ENCODE results near the gene ZBTB20.

DNA sequence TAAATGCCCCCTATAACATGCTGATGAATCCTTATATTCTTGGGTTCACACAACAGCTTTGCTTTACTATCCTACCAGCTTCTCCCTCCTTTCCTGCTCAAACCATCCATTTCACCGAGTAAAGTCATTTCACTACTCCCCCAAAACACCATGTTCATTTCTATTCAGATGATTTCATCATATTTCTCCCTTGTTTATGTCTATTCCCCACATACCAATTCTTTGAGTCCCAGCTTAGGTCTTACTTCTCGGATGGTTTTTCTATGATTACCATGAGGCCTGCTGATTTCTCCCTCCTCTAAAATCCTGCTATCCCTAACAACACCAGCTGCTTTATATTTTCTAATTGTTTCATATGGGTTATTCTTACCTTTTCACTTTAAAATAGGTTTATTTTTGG lies 621.8 kb downstream of the ZBTB20 start:
- TF ChIP-seq EZH2phosphoT487 (IDR thresholded peaks at IDR 0.05; ENCODE audit: borderline replicate concordance, low read depth): no peak
- TF ChIP-seq, protein P1, sequence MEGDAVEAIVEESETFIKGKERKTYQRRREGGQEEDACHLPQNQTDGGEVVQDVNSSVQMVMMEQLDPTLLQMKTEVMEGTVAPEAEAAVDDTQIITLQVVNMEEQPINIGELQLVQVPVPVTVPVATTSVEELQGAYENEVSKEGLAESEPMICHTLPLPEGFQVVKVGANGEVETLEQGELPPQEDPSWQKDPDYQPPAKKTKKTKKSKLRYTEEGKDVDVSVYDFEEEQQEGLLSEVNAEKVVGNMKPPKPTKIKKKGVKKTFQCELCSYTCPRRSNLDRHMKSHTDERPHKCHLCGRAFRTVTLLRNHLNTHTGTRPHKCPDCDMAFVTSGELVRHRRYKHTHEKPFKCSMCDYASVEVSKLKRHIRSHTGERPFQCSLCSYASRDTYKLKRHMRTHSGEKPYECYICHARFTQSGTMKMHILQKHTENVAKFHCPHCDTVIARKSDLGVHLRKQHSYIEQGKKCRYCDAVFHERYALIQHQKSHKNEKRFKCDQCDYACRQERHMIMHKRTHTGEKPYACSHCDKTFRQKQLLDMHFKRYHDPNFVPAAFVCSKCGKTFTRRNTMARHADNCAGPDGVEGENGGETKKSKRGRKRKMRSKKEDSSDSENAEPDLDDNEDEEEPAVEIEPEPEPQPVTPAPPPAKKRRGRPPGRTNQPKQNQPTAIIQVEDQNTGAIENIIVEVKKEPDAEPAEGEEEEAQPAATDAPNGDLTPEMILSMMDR (IDR thresholded peaks at IDR 0.05): no peak
- TF ChIP-seq, protein P2, sequence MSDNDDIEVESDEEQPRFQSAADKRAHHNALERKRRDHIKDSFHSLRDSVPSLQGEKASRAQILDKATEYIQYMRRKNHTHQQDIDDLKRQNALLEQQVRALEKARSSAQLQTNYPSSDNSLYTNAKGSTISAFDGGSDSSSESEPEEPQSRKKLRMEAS (IDR thresholded peaks at IDR 0.05; ENCODE audit: low read depth): no peak
- TF ChIP-seq RCOR1 (IDR thresholded peaks at IDR 0.05; ENCODE audit: low read length): no peak
- no peak for TF ChIP-seq JUND (IDR thresholded peaks at IDR 0.05)
- TF ChIP-seq YY1 (IDR thresholded peaks at IDR 0.05; ENCODE audit: low read depth): no peak
- TF ChIP-seq CHD2 (IDR thresholded peaks at IDR 0.05; ENCODE audit: low read length, partially characterized antibody): no peak
- TF ChIP-seq TAF1 (IDR thresholded peaks at IDR 0.05; ENCODE audit: borderline replicate concordance, low read depth, low read length): no peak
- no peak for TF ChIP-seq FOXM1 (IDR thresholded peaks at IDR 0.05; ENCODE audit: low read depth)
- TF ChIP-seq, protein P3, sequence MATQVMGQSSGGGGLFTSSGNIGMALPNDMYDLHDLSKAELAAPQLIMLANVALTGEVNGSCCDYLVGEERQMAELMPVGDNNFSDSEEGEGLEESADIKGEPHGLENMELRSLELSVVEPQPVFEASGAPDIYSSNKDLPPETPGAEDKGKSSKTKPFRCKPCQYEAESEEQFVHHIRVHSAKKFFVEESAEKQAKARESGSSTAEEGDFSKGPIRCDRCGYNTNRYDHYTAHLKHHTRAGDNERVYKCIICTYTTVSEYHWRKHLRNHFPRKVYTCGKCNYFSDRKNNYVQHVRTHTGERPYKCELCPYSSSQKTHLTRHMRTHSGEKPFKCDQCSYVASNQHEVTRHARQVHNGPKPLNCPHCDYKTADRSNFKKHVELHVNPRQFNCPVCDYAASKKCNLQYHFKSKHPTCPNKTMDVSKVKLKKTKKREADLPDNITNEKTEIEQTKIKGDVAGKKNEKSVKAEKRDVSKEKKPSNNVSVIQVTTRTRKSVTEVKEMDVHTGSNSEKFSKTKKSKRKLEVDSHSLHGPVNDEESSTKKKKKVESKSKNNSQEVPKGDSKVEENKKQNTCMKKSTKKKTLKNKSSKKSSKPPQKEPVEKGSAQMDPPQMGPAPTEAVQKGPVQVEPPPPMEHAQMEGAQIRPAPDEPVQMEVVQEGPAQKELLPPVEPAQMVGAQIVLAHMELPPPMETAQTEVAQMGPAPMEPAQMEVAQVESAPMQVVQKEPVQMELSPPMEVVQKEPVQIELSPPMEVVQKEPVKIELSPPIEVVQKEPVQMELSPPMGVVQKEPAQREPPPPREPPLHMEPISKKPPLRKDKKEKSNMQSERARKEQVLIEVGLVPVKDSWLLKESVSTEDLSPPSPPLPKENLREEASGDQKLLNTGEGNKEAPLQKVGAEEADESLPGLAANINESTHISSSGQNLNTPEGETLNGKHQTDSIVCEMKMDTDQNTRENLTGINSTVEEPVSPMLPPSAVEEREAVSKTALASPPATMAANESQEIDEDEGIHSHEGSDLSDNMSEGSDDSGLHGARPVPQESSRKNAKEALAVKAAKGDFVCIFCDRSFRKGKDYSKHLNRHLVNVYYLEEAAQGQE (IDR thresholded peaks at IDR 0.05; ENCODE audit: low read depth, low read length): no peak
- TF ChIP-seq POLR2AphosphoS5 (IDR thresholded peaks at IDR 0.05; ENCODE audit: low read depth, low read length): no peak
- TF ChIP-seq, protein P4, sequence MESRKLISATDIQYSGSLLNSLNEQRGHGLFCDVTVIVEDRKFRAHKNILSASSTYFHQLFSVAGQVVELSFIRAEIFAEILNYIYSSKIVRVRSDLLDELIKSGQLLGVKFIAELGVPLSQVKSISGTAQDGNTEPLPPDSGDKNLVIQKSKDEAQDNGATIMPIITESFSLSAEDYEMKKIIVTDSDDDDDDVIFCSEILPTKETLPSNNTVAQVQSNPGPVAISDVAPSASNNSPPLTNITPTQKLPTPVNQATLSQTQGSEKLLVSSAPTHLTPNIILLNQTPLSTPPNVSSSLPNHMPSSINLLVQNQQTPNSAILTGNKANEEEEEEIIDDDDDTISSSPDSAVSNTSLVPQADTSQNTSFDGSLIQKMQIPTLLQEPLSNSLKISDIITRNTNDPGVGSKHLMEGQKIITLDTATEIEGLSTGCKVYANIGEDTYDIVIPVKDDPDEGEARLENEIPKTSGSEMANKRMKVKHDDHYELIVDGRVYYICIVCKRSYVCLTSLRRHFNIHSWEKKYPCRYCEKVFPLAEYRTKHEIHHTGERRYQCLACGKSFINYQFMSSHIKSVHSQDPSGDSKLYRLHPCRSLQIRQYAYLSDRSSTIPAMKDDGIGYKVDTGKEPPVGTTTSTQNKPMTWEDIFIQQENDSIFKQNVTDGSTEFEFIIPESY (IDR thresholded peaks at IDR 0.05; ENCODE audit: borderline replicate concordance, low read depth): no peak
- no peak for TF ChIP-seq FOXJ3 (CRISPR knock-in tag; IDR thresholded peaks at IDR 0.05)

Data from SK-N-SH (cell line).